Measurements from ENCODE around the gene TMEM170B.

Gene TMEM170B

GRCh38 chr6:11553824-11554223 is 16.3 kb downstream of the TMEM170B start:
- no peak overlapping the region for H3K4me3 ChIP-seq (ENCODE audit: low read depth in 1 of 2, low read length in 2 of 2)
- no peaks in the 10 kb centered on the region for H3K36me3 ChIP-seq (ENCODE audit: insufficient read depth, low read length)
- no peaks in the 10 kb centered on the region for H3K4me1 ChIP-seq (ENCODE audit: insufficient read depth, low read length)
- no peak overlapping the region for H3K9ac ChIP-seq (ENCODE audit: low read length)
- no peak overlapping the region for H3K27ac ChIP-seq (ENCODE audit: low read depth, low read length)
- no peaks in the 10 kb centered on the region for H3K9me3 ChIP-seq (ENCODE audit: low read length)
- no peaks in the 10 kb centered on the region for H3K27me3 ChIP-seq (ENCODE audit: control insufficient read depth in 1 of 2, insufficient read depth in 2 of 2, low read length in 2 of 2)

GRCh38 chr6:11556309-11556708 is 18.8 kb downstream of the TMEM170B start:
- H3K9ac ChIP-seq (ENCODE audit: low read length) = no peak overlapping the region
- H3K4me1 ChIP-seq (ENCODE audit: insufficient read depth, low read length) = no peaks in the 10 kb centered on the region
- no peak overlapping the region for H3K4me3 ChIP-seq (ENCODE audit: low read depth in 1 of 2, low read length in 2 of 2)
- no peaks in the 10 kb centered on the region for H3K9me3 ChIP-seq (ENCODE audit: low read length)
- no peak overlapping the region for H3K27ac ChIP-seq (ENCODE audit: low read depth, low read length)
- no peaks in the 10 kb centered on the region for H3K36me3 ChIP-seq (ENCODE audit: insufficient read depth, low read length)
- H3K27me3 ChIP-seq (ENCODE audit: control insufficient read depth in 1 of 2, insufficient read depth in 2 of 2, low read length in 2 of 2) = no peaks in the 10 kb centered on the region

- H3K27me3 ChIP-seq (ENCODE audit: control insufficient read depth in 1 of 2, insufficient read depth in 2 of 2, low read length in 2 of 2) = no peaks in the 10 kb centered on the region
- H3K4me1 ChIP-seq (ENCODE audit: insufficient read depth, low read length) = no peaks in the 10 kb centered on the region
- H3K9ac ChIP-seq (ENCODE audit: low read length) = no peak overlapping the region
- H3K4me3 ChIP-seq (ENCODE audit: low read depth in 1 of 2, low read length in 2 of 2) = no peak overlapping the region
- no peaks in the 10 kb centered on the region for H3K9me3 ChIP-seq (ENCODE audit: low read length)
- peaks cover 10% of the 10 kb centered on the region for H3K36me3 ChIP-seq (ENCODE audit: insufficient read depth, low read length)
- no peak overlapping the region for H3K27ac ChIP-seq (ENCODE audit: low read depth, low read length)
These were observed 26.2 kb downstream of the TMEM170B start for GRCh38 chr6:11563793-11564192.

- Histone ChIP-seq H3K4me1 (ENCODE audit: insufficient read depth, low read length) (no peaks in the 10 kb centered on the region), H3K27ac (ENCODE audit: low read depth, low read length) (no peak overlapping the region), H3K27me3 (ENCODE audit: control insufficient read depth in 1 of 2, insufficient read depth in 2 of 2, low read length in 2 of 2) (no peaks in the 10 kb centered on the region), H3K36me3 (ENCODE audit: insufficient read depth, low read length) (peaks cover 10% of the 10 kb centered on the region), H3K9me3 (ENCODE audit: low read length) (no peaks in the 10 kb centered on the region), H3K9ac (ENCODE audit: low read length) (no peak overlapping the region), H3K4me3 (ENCODE audit: low read depth in 1 of 2, low read length in 2 of 2) (no peak overlapping the region)
These were observed 29.1 kb downstream of the TMEM170B start for GRCh38 chr6:11566609-11567008.

GRCh38 chr6:11571073-11571472 is 33.5 kb downstream of the TMEM170B start:
- Histone ChIP-seq H3K4me1 (ENCODE audit: insufficient read depth, low read length) (no peaks in the 10 kb centered on the region), H3K27ac (ENCODE audit: low read depth, low read length) (no peak overlapping the region), H3K9me3 (ENCODE audit: low read length) (no peaks in the 10 kb centered on the region), H3K27me3 (ENCODE audit: control insufficient read depth in 1 of 2, insufficient read depth in 2 of 2, low read length in 2 of 2) (no peaks in the 10 kb centered on the region), H3K9ac (ENCODE audit: low read length) (no peak overlapping the region), H3K36me3 (ENCODE audit: insufficient read depth, low read length) (peaks cover 10% of the 10 kb centered on the region), H3K4me3 (ENCODE audit: low read depth in 1 of 2, low read length in 2 of 2) (no peak overlapping the region)

GRCh38 chr6:11575408-11576033 is 38.0 kb downstream of the TMEM170B start:
- no peaks in the 10 kb centered on the region for H3K9me3 ChIP-seq (ENCODE audit: low read length)
- H3K9ac ChIP-seq (ENCODE audit: low read length) = no peak overlapping the region
- no peaks in the 10 kb centered on the region for H3K27me3 ChIP-seq (ENCODE audit: control insufficient read depth in 1 of 2, insufficient read depth in 2 of 2, low read length in 2 of 2)
- no peak overlapping the region for H3K27ac ChIP-seq (ENCODE audit: low read depth, low read length)
- no peaks in the 10 kb centered on the region for H3K4me1 ChIP-seq (ENCODE audit: insufficient read depth, low read length)
- H3K36me3 ChIP-seq (ENCODE audit: insufficient read depth, low read length) = no peaks in the 10 kb centered on the region
- no peak overlapping the region for H3K4me3 ChIP-seq (ENCODE audit: low read depth in 1 of 2, low read length in 2 of 2)

GRCh38 chr6:11580686-11581405 is 43.3 kb downstream of the TMEM170B start:
- no peaks in the 10 kb centered on the region for H3K4me1 ChIP-seq (ENCODE audit: insufficient read depth, low read length)
- H3K9me3 ChIP-seq (ENCODE audit: low read length) = no peaks in the 10 kb centered on the region
- H3K27me3 ChIP-seq (ENCODE audit: control insufficient read depth in 1 of 2, insufficient read depth in 2 of 2, low read length in 2 of 2) = no peaks in the 10 kb centered on the region
- no peak overlapping the region for H3K9ac ChIP-seq (ENCODE audit: low read length)
- H3K27ac ChIP-seq (ENCODE audit: low read depth, low read length) = no peak overlapping the region
- no peaks in the 10 kb centered on the region for H3K36me3 ChIP-seq (ENCODE audit: insufficient read depth, low read length)
- no peak overlapping the region for H3K4me3 ChIP-seq (ENCODE audit: low read depth in 1 of 2, low read length in 2 of 2)

- no peaks in the 10 kb centered on the region for H3K36me3 ChIP-seq (ENCODE audit: insufficient read depth, low read length)
- H3K4me3 ChIP-seq (ENCODE audit: low read depth in 1 of 2, low read length in 2 of 2) = no peak overlapping the region
- no peaks in the 10 kb centered on the region for H3K27me3 ChIP-seq (ENCODE audit: control insufficient read depth in 1 of 2, insufficient read depth in 2 of 2, low read length in 2 of 2)
- peaks cover 12% of the 10 kb centered on the region for H3K4me1 ChIP-seq (ENCODE audit: insufficient read depth, low read length)
- H3K9me3 ChIP-seq (ENCODE audit: low read length) = no peaks in the 10 kb centered on the region
- H3K27ac ChIP-seq (ENCODE audit: low read depth, low read length) = no peak overlapping the region
- no peak overlapping the region for H3K9ac ChIP-seq (ENCODE audit: low read length)
These were observed 46.7 kb downstream of the TMEM170B start for GRCh38 chr6:11584244-11584643.

GRCh38 chr6:11585426-11586016 is 48.0 kb downstream of the TMEM170B start:
- H3K9ac ChIP-seq (ENCODE audit: low read length) = no peak overlapping the region
- H3K27ac ChIP-seq (ENCODE audit: low read depth, low read length) = no peak overlapping the region
- H3K27me3 ChIP-seq (ENCODE audit: control insufficient read depth in 1 of 2, insufficient read depth in 2 of 2, low read length in 2 of 2) = no peaks in the 10 kb centered on the region
- no peak overlapping the region for H3K4me3 ChIP-seq (ENCODE audit: low read depth in 1 of 2, low read length in 2 of 2)
- H3K36me3 ChIP-seq (ENCODE audit: insufficient read depth, low read length) = no peaks in the 10 kb centered on the region
- no peaks in the 10 kb centered on the region for H3K9me3 ChIP-seq (ENCODE audit: low read length)
- peaks cover 12% of the 10 kb centered on the region for H3K4me1 ChIP-seq (ENCODE audit: insufficient read depth, low read length)

GRCh38 chr6:11586117-11586516 is 48.6 kb downstream of the TMEM170B start:
- Histone ChIP-seq H3K4me3 (ENCODE audit: low read depth in 1 of 2, low read length in 2 of 2) (no peak overlapping the region), H3K36me3 (ENCODE audit: insufficient read depth, low read length) (no peaks in the 10 kb centered on the region), H3K4me1 (ENCODE audit: insufficient read depth, low read length) (peaks cover 12% of the 10 kb centered on the region), H3K9me3 (ENCODE audit: low read length) (no peaks in the 10 kb centered on the region), H3K27me3 (ENCODE audit: control insufficient read depth in 1 of 2, insufficient read depth in 2 of 2, low read length in 2 of 2) (no peaks in the 10 kb centered on the region), H3K27ac (ENCODE audit: low read depth, low read length) (no peak overlapping the region), H3K9ac (ENCODE audit: low read length) (no peak overlapping the region)

GRCh38 chr6:11586536-11586935 is 49.0 kb downstream of the TMEM170B start:
- Histone ChIP-seq H3K9me3 (ENCODE audit: low read length) (no peaks in the 10 kb centered on the region), H3K27ac (ENCODE audit: low read depth, low read length) (no peak overlapping the region), H3K4me1 (ENCODE audit: insufficient read depth, low read length) (peaks cover 12% of the 10 kb centered on the region), H3K9ac (ENCODE audit: low read length) (no peak overlapping the region), H3K27me3 (ENCODE audit: control insufficient read depth in 1 of 2, insufficient read depth in 2 of 2, low read length in 2 of 2) (no peaks in the 10 kb centered on the region), H3K4me3 (ENCODE audit: low read depth in 1 of 2, low read length in 2 of 2) (no peak overlapping the region), H3K36me3 (ENCODE audit: insufficient read depth, low read length) (no peaks in the 10 kb centered on the region)

All from muscle layer of colon (tissue), 2 donors.